ACHN (cell line): ENCODE results near the gene RAD51B.

Experiments
- DNase-seq: peaks from one replicate; pipeline ENCODE4 v3.0.0-alpha.2; 2015
- in situ Hi-C: cut with HindIII; loops from 2 replicates; pipeline ENCODE4 v1.10.0; 2017; ENCODE audit warnings: low sequenced_read_pairs, low pct_ligation_motif_present, low pct_unique_long_range_greater_than_20kb

The RAD51B gene

GRCh38 chr14:68506021-68506644, 686.6 kb downstream of the RAD51B start:
- in situ Hi-C loops = no loop called here
- DNase-seq = no peak

GRCh38 chr14:68506645-68507419, 687.3 kb downstream of the RAD51B start:
- DNase-seq = no peak
- in situ Hi-C loops = no loop called here

- no peak for DNase-seq
Measured at GRCh38 chr14:68507544-68508081, 688.0 kb downstream of the RAD51B start.

DNA sequence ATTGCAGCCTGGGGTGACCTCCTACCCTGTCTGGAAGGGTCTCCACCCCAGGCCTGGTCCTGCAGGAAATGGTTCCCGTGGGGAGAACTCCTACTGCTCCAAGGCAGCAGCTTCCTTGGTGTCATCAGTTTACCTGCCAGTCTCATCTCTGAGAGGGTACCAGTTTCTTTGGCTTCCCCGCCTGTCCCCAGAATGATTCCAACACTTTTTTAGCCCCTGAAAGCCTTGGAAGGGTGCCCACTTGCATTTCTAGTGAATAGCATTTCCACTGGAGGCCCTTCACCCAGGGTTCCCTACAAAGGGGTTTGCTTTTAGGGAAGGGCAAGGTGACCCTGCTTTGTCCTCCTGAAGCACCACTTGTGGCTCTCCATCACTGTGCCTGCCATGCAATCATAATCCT, 689.0 kb downstream of the RAD51B start:
- no peak for DNase-seq
- in situ Hi-C loops = no loop called here

More at GRCh38 chr14:68507544-68508081, 688.0 kb downstream of the RAD51B start:
- in situ Hi-C loops = no loop called here

DNA sequence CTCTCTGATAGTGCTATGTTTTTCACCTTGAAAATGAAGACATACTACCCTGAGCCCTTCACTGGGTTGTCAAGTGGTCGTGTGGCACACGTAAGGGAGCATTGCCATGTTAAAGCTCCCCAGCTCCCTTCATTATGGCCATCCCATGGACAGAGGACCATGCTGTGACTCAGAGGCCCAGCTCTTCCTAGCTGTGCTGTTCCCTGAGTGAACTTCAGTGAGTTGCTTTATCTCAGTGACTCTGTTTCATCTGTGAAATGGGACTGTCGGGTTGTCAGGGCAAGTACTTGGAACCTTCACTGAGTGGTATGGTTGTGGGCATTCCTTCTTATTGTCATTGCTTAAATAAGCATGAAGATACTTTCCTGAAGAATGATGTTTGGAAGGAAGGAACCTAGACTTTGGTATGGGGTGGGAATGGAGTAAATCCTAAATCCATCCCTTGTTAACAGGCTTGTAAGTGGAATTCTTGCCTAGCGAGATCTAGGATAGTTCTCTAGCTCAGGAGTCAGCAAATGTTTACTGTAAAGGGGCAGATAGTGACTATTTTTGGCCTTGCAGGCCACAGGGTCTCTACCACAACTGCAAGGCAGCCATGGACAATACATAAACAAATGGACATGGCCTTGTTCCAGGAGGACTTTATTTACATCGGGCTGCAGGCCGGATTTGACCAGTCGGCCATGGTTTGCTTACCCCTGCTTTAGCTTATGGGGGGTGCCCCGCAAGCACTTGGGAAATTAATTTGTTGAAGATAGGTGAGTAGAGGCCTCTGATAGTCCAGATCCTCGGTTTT, 689.8 kb downstream of the RAD51B start:
- in situ Hi-C loops = no loop called here
- DNase-seq = no peak

DNA sequence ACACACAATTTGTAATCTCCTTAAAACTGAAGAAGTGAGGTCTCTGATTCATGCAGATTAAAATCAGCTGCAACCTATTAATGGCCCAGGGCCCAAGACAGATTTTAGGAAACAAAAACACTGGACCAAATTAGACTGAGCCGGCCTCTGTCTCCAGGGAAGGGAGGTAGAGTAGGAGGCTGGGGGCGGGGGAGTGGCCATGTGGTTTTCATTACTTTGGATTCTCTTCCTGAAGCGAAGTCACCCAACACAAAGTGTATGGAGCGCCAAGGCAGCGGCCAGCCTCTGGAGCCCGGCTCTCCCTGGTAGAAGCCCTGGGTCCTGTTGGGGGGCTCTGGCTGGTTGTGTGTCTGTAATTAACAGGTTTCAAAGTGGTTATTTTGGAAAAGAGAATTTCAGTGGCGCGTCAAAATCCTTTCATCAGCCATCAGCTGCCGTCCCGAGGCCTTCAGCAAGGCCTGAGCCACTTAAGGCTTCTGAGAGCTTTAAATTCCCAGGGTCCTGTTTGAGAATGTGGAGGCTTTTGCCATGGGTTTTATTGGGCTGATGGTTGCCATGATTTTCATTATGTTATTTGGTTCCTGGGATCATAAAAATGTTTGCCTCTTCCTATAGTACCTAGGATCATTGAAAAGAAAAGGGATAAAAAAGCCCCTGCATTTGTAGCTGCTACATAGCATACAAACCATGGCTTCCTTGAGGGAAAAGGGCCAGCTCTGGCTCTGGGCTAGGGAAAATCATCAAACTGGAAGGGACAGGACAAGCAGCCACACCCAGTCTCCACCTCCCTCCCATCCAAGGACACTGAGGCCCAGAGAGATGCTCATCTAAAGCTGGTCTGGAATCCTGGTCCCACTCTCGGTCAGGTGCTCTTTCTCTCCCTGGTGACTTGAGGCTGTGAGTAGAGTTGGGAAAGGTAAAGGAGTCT, 690.9 kb downstream of the RAD51B start:
- in situ Hi-C loops = no loop called here
- DNase-seq = no peak

GRCh38 chr14:68511129-68512047, 691.8 kb downstream of the RAD51B start:
- in situ Hi-C loops = no loop called here
- DNase-seq = no peak

- in situ Hi-C loops = no loop called here
- DNase-seq = no peak
Measured at GRCh38 chr14:68512088-68512487, 692.5 kb downstream of the RAD51B start.

GRCh38 chr14:68513137-68513536, 693.6 kb downstream of the RAD51B start:
- DNase-seq = no peak
- in situ Hi-C loops = no loop called here

DNA sequence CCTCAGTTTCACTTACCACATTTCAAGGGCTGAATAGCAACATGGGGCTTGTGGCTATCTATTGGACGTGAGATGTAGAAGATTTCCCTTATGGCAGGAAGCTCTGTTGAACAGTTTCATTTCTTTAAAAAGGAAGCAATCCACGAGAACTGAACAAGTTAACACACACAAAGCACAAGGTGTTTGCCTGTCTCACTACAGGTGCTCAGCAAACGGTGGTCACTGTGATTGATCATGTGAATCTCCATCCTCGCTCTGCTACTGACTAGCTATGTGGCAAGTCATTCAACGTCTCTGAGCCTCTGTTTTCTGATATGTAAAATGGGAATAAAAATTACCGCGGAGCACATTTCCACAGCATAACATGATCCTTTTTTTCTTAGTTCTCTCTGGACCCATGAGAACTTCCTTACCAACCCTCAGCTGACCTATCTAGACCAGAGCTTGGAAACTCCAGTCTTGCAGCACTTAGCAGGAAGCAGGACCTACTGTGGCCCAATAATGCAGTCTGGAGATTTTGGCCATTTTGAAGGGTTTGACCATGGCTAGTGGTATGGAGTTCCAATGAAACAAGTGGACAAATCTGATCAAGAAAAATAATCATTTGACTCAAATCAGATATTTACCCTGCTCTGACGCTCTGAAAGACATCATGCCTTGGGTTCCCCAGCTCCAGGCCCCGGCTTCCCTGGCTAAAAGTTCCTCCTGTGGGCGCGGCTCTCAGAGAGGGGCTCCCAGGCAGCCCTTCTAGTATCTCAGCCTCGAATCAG, 694.4 kb downstream of the RAD51B start:
- no peak for DNase-seq
- in situ Hi-C loops = no loop called here

DNA sequence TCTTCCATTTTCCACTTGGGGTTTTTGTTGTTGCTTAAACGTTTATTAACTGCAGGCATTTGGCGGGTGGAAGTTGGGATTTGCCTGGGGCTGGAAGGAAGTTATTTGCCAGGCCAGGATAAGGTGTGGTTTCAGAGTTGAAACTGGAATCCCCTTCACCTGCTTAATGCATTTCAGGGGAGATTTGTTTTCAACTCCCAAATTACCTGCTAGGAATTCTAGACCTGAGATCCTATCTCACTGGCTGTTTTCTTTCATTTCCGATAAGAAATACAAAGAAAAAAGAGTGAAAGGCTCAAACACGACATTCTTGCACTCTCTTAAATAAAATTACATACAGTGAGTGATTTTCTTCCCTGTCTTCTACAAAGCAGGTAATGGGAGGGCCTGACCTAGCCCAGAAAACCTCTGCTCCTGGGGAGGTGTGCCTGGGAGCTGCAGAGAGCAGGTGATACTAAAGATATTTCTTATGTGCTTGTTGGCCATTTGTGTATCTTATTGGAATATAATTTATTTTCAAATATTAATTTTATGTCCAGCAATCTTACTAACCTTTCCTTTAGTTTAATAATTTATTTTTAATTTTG, 695.1 kb downstream of the RAD51B start:
- DNase-seq = no peak
- in situ Hi-C loops = no loop called here

DNA sequence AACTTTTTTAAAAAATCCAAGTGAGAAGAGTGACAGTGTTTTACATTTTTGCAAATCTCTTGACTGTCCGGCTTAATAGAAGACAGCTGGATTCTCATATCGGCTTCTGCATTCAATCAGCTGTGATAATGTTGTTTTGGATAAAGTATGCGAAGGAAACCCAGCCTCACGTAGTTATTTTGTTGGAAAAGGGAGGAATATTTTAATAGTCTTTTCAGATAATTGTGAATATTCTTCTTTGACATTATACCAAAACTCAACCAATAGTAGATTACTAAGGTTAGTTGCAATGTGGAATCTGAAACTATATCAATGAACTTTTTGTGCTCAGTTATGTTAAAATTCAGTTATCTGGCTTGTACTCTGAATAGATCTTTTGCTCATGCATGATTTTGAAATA, 696.8 kb downstream of the RAD51B start:
- no peak for DNase-seq
- in situ Hi-C loops = no loop called here

DNA sequence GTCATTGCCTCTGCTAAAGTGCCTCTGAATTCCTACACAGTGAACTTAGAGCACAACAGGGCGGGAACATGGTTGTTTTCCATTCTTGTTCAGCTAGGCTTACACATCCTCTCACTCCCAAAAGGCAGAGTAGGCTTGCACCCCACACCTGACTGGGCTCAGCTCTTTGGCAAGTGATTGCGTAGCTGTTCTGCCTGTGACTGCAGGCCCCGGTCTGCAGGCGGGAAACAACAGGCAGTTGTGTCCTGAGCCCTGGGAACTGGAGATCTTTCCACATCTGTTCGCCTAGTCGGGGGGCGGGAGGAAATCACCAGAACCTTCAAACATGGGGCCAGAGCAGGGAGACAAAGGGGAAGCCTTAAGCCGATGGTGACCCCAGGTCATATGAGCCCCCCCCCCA, 698.6 kb downstream of the RAD51B start:
- DNase-seq = no peak
- in situ Hi-C loops = no loop called here

GRCh38 chr14:68518761-68519670, 699.4 kb downstream of the RAD51B start:
- DNase-seq = no peak
- in situ Hi-C loops = no loop called here

DNA sequence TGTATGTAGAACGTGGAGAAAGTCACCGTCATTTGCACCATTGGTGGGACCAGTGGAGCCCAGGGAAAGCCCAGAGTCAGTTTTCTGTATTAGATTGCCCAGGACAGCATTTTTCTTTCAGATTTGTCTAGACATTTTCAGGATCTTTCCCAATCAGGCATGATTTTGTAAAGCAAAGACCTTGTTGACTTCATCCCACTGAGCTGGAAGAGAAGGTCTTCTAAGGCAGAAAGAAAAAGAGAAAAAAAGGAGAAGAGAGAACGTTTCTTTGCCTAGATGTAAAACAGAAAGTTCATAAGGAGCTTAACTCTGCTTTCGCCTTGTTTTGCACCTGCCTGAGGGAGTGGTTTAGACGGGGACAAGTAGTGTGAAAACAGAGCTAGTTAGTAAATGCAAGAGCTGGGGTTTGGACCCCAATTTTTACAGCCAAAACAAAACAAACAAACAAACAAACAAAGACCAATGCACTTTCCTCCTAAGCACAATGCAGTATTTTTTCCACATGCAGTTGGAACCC, 700.1 kb downstream of the RAD51B start:
- in situ Hi-C loops = no loop called here
- no peak for DNase-seq
